8988T (cell line): ENCODE data around the gene P2RY11.

Experiments
- DNase-seq: peaks from one replicate; pipeline ENCODE4 v3.0.0; 2011

The P2RY11 gene

DNA sequence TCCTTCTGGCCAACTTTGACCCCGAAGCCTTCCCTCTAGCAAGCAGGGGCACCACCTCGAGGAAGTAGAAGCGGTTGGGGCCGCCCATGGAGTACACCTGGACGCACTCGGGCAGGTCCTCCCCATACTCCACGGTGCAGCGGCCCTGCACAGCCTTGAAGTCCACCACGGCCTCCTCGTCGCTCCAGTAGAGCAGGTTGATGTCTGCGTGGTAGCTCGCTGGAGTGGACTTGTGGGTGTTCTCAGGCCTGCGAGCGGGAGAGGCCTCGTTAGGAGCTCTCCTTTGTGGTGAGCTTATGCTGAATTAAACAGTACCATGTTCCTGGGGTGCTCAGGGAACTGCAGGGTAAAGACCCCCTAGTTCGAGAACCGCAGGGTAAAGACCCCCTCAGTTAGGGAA lies 30.5 kb downstream of the P2RY11 start:
- no peak for DNase-seq

- DNase-seq = no peak
Observed at GRCh38 chr19:10142701-10143375, 31.3 kb downstream of the P2RY11 start.

DNA sequence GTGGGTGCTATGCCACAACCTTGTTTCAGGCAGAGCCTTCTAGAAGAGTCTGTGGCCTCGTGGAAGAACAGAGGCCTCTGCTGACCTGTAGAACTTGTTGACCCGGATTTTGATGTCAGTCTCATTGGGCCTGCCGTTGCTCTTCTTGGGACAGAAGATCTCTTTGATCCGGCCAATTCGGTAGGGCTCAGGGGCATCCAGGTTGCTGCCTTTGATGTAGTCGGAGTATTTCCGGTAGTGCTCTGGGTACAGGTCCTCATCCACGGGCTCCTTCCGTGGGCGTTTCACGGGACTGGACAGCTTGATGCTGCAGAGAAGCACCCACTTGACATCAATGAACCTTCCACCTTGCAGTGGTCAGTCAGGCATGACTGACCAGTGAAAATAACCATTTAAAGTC lies 32.2 kb downstream of the P2RY11 start:
- no peak for DNase-seq

DNA sequence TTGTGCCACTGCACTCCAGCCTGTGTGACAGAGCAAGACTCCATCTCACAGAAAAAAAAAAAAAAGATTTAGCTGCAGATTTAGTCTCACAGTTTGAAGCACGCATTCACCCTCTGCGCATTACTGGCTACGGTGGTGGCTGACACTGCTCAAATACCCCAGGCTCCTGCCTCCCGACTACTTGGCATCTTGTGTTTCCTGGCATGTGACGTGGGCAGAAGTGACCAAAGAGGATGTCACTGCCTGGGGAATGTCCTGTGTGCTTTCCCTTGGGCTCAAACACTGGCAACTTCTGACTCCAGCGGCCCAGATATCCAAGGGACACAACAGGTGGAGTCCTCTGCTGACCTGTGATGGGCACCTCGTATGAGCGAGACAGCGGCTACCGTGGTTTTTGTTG lies 32.9 kb downstream of the P2RY11 start:
- no peak for DNase-seq

GRCh38 chr19:10145031-10145430 lies 33.5 kb downstream of the P2RY11 start:
- DNase-seq = no peak

DNA sequence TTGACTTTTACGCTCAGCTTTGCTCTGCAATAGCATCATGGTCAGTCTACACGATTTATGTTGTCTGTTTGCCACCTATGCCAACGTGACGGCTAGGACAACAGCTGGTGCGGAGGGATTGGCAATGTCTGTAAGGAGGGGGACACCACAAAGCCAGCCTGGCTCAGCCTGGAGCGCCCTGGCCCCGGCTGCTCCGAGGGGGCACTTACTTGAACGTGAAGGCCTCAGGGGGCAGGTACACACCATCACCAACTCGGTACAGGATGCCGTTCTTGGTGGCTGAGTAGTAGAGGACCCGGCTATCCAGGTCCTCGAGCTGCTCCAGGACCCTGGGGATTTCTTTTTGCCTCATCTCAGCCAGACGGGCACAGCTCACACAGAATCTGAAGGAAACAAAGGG lies 34.6 kb downstream of the P2RY11 start:
- DNase-seq = no peak

DNA sequence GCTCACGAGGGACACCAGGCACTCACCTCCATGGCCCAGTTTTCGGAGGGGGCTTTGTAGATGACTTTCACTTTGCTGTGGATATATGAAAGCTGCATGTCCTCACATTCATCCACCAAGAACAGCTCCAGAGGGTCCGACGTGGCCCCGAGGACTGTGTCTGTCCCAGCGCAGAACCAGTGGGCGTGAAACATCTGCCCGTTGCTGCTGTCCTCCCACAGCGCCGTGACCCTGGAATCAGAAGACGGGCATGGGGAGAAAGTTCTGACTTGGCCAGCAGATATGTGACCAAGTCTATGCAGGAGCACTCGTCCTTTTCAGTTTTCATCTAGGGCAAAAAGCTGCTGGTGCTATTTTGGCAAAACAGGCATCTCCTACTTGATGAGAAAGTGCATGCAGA lies 37.9 kb downstream of the P2RY11 start:
- no peak for DNase-seq

DNA sequence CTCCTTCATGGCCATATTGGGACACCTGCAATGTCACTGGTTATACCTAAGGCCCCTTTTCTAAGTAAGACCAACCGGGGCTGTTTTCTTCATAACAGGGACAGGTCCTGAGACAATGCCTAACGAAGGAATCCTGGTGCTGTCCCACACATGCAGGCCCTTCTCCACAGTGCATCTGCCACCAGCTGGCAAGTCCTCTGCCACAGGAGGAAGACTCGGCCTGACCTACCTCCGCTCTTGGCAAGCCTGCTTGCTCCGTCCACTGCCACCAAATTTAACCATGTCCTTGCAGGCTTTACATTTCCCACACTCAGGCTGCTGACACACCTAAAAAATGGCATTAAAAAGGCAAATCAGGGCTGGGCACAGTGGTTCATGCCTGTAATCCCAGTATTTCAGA lies 40.0 kb downstream of the P2RY11 start:
- no peak for DNase-seq

DNA sequence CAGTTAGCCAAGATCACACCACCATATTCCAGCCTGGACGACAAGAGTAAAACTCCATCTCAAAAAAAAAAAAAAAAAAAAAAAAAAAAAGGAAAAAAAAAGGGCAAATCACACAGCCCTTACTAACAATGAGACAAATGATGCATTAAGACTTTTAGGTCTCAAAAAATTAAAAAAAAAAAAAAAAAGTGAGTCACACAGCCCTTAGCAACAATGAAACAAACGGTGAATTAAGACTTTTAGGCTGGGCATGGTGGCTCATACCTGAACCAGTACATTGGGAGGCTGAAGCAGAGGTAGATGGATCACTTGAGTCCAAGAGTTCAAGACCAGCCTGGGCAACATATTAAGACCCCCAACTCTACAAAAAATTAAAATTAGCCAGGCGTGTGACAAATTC lies 40.6 kb downstream of the P2RY11 start:
- DNase-seq = no peak

- DNase-seq = no peak
Observed at GRCh38 chr19:10155839-10156238, 44.3 kb downstream of the P2RY11 start.

DNA sequence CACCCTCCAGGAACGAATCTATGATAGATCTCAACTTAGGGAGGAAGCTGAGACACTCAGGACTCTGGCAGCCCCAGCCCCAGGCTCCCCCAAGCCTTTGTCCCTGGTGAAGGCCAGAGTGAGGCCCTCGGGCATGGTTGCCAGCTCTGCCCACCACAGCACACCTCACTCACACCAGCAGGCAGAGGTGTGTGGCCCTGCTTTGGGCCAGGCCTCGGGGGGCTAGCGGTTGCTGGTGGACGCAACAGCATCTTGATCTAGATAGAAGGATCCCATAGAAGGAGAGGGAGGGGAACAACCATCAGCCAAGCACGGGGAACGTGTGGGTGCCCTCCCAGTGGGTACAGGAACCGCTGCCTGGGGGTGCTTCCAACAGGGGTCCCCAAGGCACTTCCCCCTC lies 46.6 kb downstream of the P2RY11 start:
- no peak for DNase-seq

DNA sequence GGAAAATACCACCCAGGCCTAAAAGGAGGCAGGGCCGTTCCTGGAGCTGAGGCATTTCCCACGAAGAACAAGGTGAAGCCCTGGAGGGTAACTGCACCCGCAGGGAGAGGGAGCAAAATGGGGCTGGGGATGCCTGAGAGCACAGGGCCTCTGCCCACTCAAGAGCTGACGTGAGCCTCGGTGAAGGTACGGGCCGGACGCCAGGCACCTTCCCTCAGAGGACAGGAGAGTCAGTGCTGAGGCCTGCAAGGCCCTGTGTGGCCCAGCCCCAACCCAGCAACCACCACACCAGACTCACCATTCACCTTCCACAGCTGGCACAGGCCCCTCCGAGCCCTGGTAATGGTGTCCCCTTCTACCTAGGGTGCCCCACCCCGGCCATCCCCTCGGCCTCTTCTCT lies 47.0 kb downstream of the P2RY11 start:
- no peak for DNase-seq

DNA sequence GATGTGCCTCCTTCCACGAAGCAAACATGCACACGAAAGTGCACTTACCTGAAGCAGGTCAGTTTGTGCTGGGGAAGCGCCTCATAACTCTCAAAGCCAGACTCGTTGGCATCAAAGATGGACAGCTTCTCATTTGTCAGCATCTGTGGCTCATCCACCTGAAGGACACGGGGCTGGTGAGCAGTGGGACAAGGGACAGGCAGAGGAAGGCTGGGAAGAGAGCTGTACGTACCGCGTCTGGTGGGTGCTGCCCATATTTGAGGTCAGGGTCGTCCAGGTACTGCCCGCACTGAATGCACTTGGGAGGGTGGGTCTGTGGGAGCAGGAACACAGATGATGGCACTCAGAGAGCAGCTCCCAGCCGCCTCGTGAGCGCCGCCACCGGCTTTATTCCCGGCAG lies 48.1 kb downstream of the P2RY11 start:
- DNase-seq = no peak

GRCh38 chr19:10163536-10163935 lies 52.0 kb downstream of the P2RY11 start:
- DNase-seq = no peak
